Immature natural killer cell (primary cell): Measurements from ENCODE around the gene CREBBP. TPM values are rescaled to one million over a fixed set of nuclear protein-coding genes. Genes with fewer than 3 reads are reported as not detected.

Experiments used
- DNase-seq, 3 donors: peaks; one replicate each; pipeline ENCODE4 v3.0.0; 2022; ENCODE audit warnings: mixed read lengths in 1 of 3
- H3K27ac Mint-ChIP-seq, 6 donors: one replicate each; pipeline ENCODE4 v1.8.0; 2020; ENCODE audit warnings: mixed read lengths in 6 of 6, mild to moderate bottlenecking in 5 of 6, inconsistent platforms in 4 of 6, moderate library complexity in 3 of 6
- H3K27me3 Mint-ChIP-seq, 3 donors: one replicate each; pipeline ENCODE4 v1.8.0; 2020 to 2021; ENCODE audit warnings: low read depth in 3 of 3, mild to moderate bottlenecking in 3 of 3, mixed read lengths in 3 of 3, moderate library complexity in 3 of 3, inconsistent platforms in 1 of 3
- H3K36me3 Mint-ChIP-seq, 3 donors: one replicate each; pipeline ENCODE4 v1.8.0; 2020; ENCODE audit warnings: mixed read lengths in 3 of 3, inconsistent platforms in 2 of 3, mild to moderate bottlenecking in 2 of 3
- H3K4me1 Mint-ChIP-seq, 2 donors: one replicate each; pipeline ENCODE4 v1.8.0; 2020; ENCODE audit warnings: inconsistent platforms in 2 of 2, mild to moderate bottlenecking in 2 of 2, mixed read lengths in 2 of 2, moderate library complexity in 1 of 2
- H3K4me3 Mint-ChIP-seq, 5 donors: one replicate each; pipeline ENCODE4 v1.8.0; 2020; ENCODE audit warnings: mild to moderate bottlenecking in 5 of 5, mixed read lengths in 5 of 5, inconsistent platforms in 3 of 5, moderate library complexity in 3 of 5
- H3K9me3 Mint-ChIP-seq, 6 donors: one replicate each; pipeline ENCODE4 v1.8.0; 2020; ENCODE audit warnings: mild to moderate bottlenecking in 6 of 6, mixed read lengths in 6 of 6, inconsistent platforms in 4 of 6, moderate library complexity in 3 of 6
- polyA plus RNA-seq, 3 donors: library from polyadenylated mRNA; unstranded; fragments of 300-500 nt; fragmentation: Illumina TruSeq; gene quantifications; one replicate each; pipeline ENCODE4 v1.2.3, GENCODE V29; 2021

CREBBP gene
- polyA plus RNA-seq, 3 donors from 2014 or later = 0.27 to 23.8 (median 3.9) TPM

DNA sequence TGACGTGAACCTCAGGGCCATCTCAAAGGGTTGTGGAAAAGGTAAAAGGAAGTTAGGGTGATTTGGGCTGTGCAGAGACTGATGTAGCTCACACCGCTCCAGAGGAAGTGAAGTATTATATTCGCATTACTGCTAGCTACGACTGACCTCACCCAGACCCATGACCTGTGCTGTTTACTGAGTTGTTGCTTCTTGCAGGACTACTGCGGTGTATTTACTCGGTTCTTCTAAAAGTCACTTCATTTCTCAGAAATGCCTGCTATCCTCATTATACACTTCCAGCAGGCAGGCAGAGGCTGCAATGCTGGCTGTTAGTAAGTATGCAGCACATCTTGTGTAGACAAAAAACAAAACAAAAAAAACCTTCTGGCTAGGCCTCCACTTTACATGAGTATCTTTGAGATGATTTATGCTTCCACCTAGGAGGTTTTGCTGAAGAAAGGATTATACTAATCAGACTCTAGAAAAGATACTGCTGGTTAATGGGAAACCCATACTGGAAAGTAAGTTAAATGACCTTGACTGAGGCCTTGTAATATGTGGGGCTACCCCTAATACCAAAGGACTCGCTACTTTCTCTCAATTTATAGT is 76.0 kb downstream of the CREBBP start:
- no peak for DNase-seq
- H3K36me3 Mint-ChIP-seq = peaks cover 13 to 18% (median 16%) of the 10 kb centered on the region in 3 donors
- peak overlapping the region in 1 of 6 donors; percentile 12 for H3K27ac Mint-ChIP-seq

DNA sequence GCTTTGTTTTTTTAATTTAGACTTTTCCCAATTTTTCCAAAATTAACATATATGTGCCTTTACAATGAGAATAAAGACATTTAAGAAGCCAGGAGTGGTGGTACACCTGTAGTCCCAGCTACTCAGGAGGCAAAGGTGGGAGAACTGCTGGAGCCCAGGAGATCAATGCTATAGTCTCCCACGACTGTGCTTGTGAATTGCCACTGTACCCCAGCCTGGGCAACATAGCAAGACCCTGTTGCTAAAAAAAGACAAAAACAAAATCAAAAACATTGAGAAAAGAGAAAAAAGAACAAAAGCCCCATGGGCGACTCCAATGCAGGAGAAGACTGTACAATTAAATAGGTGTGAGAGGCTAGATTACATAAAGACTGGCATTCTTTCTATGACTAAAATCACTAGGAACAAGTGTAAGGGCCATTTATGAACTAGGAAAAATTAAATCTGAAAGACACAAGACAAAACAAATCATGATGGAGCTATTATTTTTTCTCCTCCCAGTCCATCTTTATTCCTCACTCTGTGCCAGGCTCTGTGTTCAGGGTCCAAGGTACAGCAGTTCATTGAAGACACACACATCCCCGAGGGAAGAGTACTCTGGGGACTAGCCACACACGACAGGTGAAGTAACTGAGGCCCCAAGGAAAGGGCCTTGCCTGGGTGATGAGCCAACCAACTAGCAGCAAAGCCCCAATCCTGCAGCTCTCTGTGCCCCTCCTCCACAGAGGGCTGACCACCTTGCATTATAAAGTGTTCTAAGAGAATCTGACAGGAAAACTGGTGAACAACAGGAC is 79.8 kb downstream of the CREBBP start:
- peaks cover 95 to 97% of the 10 kb centered on the region in 2 donors for H3K4me1 Mint-ChIP-seq
- peak overlapping the region; percentile 4 to 61 (median 33) for H3K4me3 Mint-ChIP-seq
- no peaks in the 10 kb centered on the region for H3K36me3 Mint-ChIP-seq
- H3K9me3 Mint-ChIP-seq = no peaks in the 10 kb centered on the region
- H3K27ac Mint-ChIP-seq = peak overlapping the region in 4 of 6 donors; percentile 0 to 77 (median 18)
- no peak for DNase-seq
- H3K27me3 Mint-ChIP-seq = peaks cover 0 to 4% (median 0%) of the 10 kb centered on the region in 3 donors

More for the DNA sequence above, 76.0 kb downstream of the CREBBP start:
- Mint-ChIP-seq H3K4me3 (peak overlapping the region; percentile 12 to 47 (median 34)), H3K9me3 (no peaks in the 10 kb centered on the region), H3K4me1 (peaks cover 94 to 97% of the 10 kb centered on the region in 2 donors), H3K27me3 (peaks cover 0 to 4% (median 0%) of the 10 kb centered on the region in 3 donors)

DNA sequence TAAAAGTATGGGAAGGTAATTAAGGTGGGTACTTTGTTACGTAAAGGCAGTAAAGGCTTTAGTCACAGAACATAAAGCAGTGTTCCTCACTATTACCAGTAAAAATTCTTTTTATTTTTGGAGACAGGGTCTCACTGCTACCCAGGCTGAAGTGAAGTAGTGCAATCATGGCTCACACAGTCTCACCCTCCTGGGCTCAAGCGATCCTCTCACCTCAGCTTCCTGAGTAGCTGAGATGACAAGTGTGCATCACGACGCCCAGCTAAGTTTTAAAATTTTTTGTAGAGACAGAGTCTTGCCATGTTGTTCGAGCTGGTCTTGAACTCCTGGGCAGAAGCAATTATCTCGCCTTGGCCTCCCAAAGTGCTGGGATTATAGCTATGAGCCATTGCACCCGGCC is 80.5 kb downstream of the CREBBP start:
- no peaks in the 10 kb centered on the region for H3K36me3 Mint-ChIP-seq
- peaks cover 93 to 97% of the 10 kb centered on the region in 2 donors for H3K4me1 Mint-ChIP-seq
- no peaks in the 10 kb centered on the region for H3K9me3 Mint-ChIP-seq
- DNase-seq = no peak
- peak overlapping the region in 3 of 6 donors; percentile 5 to 77 (median 31) for H3K27ac Mint-ChIP-seq
- H3K27me3 Mint-ChIP-seq = peaks cover 0 to 4% (median 0%) of the 10 kb centered on the region in 3 donors
- H3K4me3 Mint-ChIP-seq = peak overlapping the region; percentile 4 to 61 (median 33)

GRCh38 chr16:3799354-3799753 is 81.2 kb downstream of the CREBBP start:
- Mint-ChIP-seq H3K27ac (peak overlapping the region in 1 of 6 donors; percentile 34), H3K4me1 (peaks cover 91 to 97% of the 10 kb centered on the region in 2 donors), H3K27me3 (peaks cover 0 to 4% (median 0%) of the 10 kb centered on the region in 3 donors), H3K9me3 (no peaks in the 10 kb centered on the region), H3K4me3 (peak overlapping the region in 4 of 5 donors; percentile 2 to 57 (median 40)), H3K36me3 (no peaks in the 10 kb centered on the region)
- no peak for DNase-seq

DNA sequence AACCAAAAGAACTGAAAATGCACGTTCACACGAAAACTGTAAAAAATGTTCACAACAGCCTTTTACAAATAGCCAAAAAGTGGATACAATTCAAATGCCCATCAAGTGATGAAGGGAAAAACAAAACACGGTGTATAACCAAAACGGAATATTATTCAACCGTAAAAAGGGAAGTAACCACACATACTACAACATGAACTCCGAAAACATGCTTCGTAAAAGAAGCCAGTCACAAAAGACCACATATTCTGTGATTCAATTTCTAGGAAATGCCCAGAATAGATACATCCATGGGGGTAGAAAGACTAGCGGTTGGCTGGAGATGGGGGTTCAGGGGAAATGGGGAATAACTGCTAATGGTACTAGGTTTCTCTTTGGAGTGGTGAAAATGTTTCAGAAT is 81.7 kb downstream of the CREBBP start:
- Mint-ChIP-seq H3K36me3 (no peaks in the 10 kb centered on the region), H3K4me1 (peaks cover 88 to 94% of the 10 kb centered on the region in 2 donors), H3K4me3 (peak overlapping the region in 2 of 5 donors; percentile 57 to 74), H3K9me3 (no peaks in the 10 kb centered on the region), H3K27ac (no peak overlapping the region), H3K27me3 (peaks cover 0 to 4% (median 0%) of the 10 kb centered on the region in 3 donors)
- DNase-seq = no peak

DNA sequence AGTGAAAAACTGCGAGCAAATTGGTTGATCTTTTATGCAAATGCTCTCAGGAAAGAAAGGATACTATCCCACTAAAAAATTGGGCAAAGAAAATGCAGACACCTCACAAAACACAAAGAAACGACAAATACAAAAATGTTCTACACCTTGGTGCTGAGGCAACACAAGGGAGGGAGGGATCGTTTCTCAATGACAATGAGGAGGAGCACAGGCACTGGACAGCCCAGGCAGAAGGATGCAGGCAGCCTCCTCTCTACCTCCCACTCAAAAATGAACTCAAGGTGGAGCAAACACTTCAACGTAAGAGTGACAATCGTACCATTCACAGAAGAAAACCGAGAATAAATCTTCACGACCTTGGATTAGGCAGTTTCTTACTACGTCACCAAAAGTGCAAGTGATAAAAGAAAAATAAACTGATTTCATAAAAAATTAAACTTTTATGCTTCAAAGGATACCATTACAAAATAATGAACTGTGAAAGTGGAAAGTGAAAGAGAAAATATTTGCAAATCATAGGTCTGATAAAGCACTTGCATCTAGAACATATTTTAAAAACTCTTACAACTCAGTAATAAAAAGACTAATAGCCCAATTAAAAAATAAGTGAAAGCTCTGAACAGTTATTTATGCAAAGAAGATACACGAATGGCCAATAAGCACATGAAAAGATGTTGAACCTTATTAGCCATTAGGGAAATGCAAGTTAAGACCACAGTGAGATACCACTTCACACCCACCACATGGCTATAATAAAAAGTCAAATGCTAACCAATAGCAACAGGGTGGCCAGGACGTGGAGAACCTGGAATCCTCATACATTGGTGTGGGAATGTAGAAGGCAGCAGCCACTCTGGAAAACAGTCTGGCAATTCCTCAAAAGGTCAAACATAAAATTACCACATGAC is 82.4 kb downstream of the CREBBP start:
- Mint-ChIP-seq H3K4me1 (peaks cover 88 to 94% of the 10 kb centered on the region in 2 donors), H3K4me3 (peak overlapping the region; percentile 61 to 76 (median 74)), H3K27ac (peak overlapping the region in 3 of 6 donors; percentile 46 to 57 (median 50)), H3K27me3 (peaks cover 0 to 4% (median 0%) of the 10 kb centered on the region in 3 donors), H3K9me3 (no peaks in the 10 kb centered on the region), H3K36me3 (peaks cover 0 to 2% (median under 1%) of the 10 kb centered on the region in 3 donors)
- no peak for DNase-seq

- Mint-ChIP-seq H3K9me3 (no peaks in the 10 kb centered on the region), H3K27ac (peak overlapping the region in 3 of 6 donors; percentile 46 to 57 (median 50)), H3K4me3 (peak overlapping the region; percentile 61 to 76 (median 74)), H3K36me3 (peaks cover 6 to 9% (median 7%) of the 10 kb centered on the region in 3 donors), H3K4me1 (peaks cover 90 to 94% of the 10 kb centered on the region in 2 donors), H3K27me3 (peaks cover 2 to 4% (median 3%) of the 10 kb centered on the region in 3 donors)
- DNase-seq = peak in 2 of 3 donors; percentile 14 to 35
These were observed 83.0 kb downstream of the CREBBP start for GRCh38 chr16:3797473-3797872.

GRCh38 chr16:3793161-3793576 is 87.3 kb downstream of the CREBBP start:
- peak overlapping the region; percentile 40 to 62 (median 53) for H3K4me3 Mint-ChIP-seq
- peak overlapping the region in 1 of 6 donors; percentile 47 for H3K27ac Mint-ChIP-seq
- H3K36me3 Mint-ChIP-seq = peaks cover 20 to 31% (median 24%) of the 10 kb centered on the region in 3 donors
- H3K27me3 Mint-ChIP-seq = peaks cover 6 to 9% (median 9%) of the 10 kb centered on the region in 3 donors
- no peak for DNase-seq
- H3K4me1 Mint-ChIP-seq = peaks cover 88 to 93% of the 10 kb centered on the region in 2 donors
- no peaks in the 10 kb centered on the region for H3K9me3 Mint-ChIP-seq

- Mint-ChIP-seq H3K27ac (peak overlapping the region in 1 of 6 donors; percentile 47), H3K27me3 (peaks cover 8 to 9% (median 9%) of the 10 kb centered on the region in 3 donors), H3K4me3 (peak overlapping the region; percentile 40 to 62 (median 53)), H3K36me3 (peaks cover 20 to 31% (median 24%) of the 10 kb centered on the region in 3 donors), H3K4me1 (peaks cover 86 to 91% of the 10 kb centered on the region in 2 donors), H3K9me3 (no peaks in the 10 kb centered on the region)
- no peak for DNase-seq
These were observed 88.0 kb downstream of the CREBBP start for GRCh38 chr16:3792472-3793012.

- Mint-ChIP-seq H3K27ac (no peak overlapping the region), H3K4me3 (no peak overlapping the region), H3K4me1 (peaks cover 81 to 83% of the 10 kb centered on the region in 2 donors), H3K9me3 (no peaks in the 10 kb centered on the region), H3K27me3 (peaks cover 9 to 11% (median 9%) of the 10 kb centered on the region in 3 donors), H3K36me3 (peaks cover 20 to 33% (median 28%) of the 10 kb centered on the region in 3 donors)
- no peak for DNase-seq
These were observed 88.8 kb downstream of the CREBBP start for GRCh38 chr16:3791701-3792100.

DNA sequence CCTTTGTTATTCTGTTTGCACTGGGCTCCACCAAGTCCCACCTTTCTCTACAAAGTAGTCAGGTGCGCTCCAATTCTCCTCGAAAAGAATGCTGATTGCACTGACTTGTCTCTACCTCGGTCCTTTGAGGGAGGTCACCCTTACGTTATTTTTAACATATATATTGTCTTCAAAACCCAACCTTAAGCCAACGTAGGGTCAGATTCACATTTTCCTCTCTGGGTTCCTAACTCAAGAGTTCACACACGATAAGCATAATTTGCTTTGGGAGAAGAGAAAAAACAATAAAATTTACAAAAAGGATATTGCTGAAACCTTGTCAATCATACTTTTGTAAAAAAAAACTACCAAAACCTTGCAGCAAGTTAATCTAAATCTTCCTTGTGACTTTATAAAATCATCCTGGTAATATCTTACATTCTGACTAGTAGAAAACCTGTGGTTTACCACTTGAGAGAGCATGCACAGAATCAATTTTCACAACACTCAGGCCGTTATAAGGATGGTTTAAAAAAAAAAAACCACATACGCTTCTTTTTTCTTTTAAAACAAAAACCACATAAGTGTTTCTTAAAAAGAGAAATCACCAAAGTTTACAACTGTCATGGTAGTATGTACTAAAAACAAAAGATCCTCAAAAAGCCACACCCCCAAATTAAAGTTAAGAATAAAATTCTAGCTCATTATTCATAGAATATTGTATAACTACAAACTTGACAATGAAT is 91.0 kb downstream of the CREBBP start:
- Mint-ChIP-seq H3K4me1 (peaks cover 66 to 75% of the 10 kb centered on the region in 2 donors), H3K9me3 (no peaks in the 10 kb centered on the region), H3K27me3 (peaks cover 9 to 14% (median 9%) of the 10 kb centered on the region in 3 donors), H3K4me3 (peak overlapping the region; percentile 59 to 84 (median 81)), H3K27ac (peak overlapping the region; percentile 6 to 77 (median 66)), H3K36me3 (peaks cover 23 to 49% (median 34%) of the 10 kb centered on the region in 3 donors)
- peak; percentile 76 to 81 (median 76) for DNase-seq

DNA sequence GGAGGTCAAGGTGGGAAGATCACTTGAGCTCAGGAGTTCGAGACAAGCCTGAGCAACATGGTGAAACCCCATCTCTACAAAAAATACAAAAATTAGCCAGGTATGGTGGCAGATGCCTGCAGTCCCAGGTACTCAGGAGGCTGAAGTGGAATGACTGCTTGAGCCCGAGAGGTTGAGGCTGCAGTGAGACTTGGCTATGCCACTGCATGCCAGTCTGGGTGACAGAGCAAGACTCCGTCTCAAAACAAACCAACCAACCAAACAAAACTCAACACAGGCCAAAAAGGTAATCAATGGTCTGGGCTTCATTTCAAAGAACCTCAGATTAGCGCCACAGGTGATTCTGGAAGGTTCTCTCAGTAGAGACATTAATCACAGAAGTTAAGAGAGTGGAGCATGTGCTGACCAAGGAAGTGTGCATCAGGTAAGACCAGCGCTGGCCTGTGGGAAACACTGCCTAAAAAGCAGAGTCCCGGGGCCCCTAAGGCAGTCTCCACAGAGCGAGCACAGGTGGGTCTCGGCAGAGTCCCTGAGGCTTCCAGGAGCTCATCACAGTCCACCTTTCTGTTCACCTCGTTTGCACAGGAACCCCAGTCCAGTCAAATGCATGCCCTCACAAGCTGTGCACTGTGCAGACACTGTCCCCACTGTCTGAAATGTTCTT is 91.7 kb downstream of the CREBBP start:
- DNase-seq = no peak
- Mint-ChIP-seq H3K4me3 (peak overlapping the region; percentile 59 to 84 (median 81)), H3K4me1 (peaks cover 64 to 77% of the 10 kb centered on the region in 2 donors), H3K36me3 (peaks cover 27 to 54% (median 37%) of the 10 kb centered on the region in 3 donors), H3K27ac (peak overlapping the region in 2 of 6 donors; percentile 6 to 77), H3K27me3 (peaks cover 9 to 14% (median 9%) of the 10 kb centered on the region in 3 donors), H3K9me3 (no peaks in the 10 kb centered on the region)
